Brain microvascular endothelial cell (primary cell): ENCODE results near the gene TCL1A.

Source experiments
- DNase-seq: peaks from one replicate; pipeline ENCODE4 v3.0.0-alpha.2; 2020
- H3K27ac ChIP-seq: fragments of 250-450 bp; sonication (Bioruptor Pico); 2 replicates; pipeline ENCODE4 v1.5.1; 2020; ENCODE audit warnings: mild to moderate bottlenecking, moderate library complexity
- H3K27me3 ChIP-seq: fragments of 250-450 bp; sonication (Bioruptor Pico); replicated peaks from 2 replicates; pipeline ENCODE4 v1.5.1; 2020; ENCODE audit warnings: mild to moderate bottlenecking
- H3K36me3 ChIP-seq: fragments of 250-450 bp; sonication (Bioruptor Pico); replicated peaks from 2 replicates; pipeline ENCODE4 v1.5.1; 2020; ENCODE audit warnings: mild to moderate bottlenecking
- H3K4me3 ChIP-seq: 2 replicates; pipeline ENCODE4 v1.5.1; 2011; ENCODE audit warnings: low read depth, mild to moderate bottlenecking, control low read depth, low read length, moderate library complexity
- in situ Hi-C: cut with HindIII; loops from 2 replicates; pipeline ENCODE4 v1.10.0; 2017; ENCODE audit warnings: low sequenced_read_pairs, low pct_ligation_motif_present
- TF ChIP-seq, protein P1 (sequence below): IDR thresholded peaks from 2 replicates; pipeline ENCODE4 v1.5.1; 2011; ENCODE audit warnings: low read depth, mild to moderate bottlenecking, moderate library complexity, low read length, control low read depth, inconsistent platforms; ENCODE audit errors: missing control alignments

The TCL1A gene

DNA sequence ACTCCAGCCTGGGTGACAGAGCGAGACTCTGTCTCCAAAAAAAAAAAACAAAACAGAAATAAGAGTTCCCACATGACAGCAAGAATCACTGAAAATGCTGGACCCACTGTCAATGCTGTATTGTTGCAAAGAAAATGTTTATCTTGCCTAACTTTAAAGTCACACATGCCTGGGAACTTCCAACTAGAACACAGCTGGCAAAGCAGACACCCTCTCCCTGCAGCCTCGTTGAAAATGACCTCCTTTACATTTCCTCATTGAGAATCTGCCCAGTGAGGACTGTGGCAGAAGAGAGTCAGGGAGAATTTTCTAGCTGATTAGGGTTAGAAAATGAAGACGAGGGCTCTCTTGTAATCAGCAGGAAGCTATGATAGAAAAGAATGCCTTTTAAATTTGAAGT, 42.8 kb upstream of the TCL1A start:
- TF ChIP-seq, protein P1, sequence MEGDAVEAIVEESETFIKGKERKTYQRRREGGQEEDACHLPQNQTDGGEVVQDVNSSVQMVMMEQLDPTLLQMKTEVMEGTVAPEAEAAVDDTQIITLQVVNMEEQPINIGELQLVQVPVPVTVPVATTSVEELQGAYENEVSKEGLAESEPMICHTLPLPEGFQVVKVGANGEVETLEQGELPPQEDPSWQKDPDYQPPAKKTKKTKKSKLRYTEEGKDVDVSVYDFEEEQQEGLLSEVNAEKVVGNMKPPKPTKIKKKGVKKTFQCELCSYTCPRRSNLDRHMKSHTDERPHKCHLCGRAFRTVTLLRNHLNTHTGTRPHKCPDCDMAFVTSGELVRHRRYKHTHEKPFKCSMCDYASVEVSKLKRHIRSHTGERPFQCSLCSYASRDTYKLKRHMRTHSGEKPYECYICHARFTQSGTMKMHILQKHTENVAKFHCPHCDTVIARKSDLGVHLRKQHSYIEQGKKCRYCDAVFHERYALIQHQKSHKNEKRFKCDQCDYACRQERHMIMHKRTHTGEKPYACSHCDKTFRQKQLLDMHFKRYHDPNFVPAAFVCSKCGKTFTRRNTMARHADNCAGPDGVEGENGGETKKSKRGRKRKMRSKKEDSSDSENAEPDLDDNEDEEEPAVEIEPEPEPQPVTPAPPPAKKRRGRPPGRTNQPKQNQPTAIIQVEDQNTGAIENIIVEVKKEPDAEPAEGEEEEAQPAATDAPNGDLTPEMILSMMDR: no peak
- no peak overlapping the region for H3K4me3 ChIP-seq
- no peaks in the 10 kb centered on the region for H3K27me3 ChIP-seq
- in situ Hi-C loops: no loop called here
- no peaks in the 10 kb centered on the region for H3K36me3 ChIP-seq
- H3K27ac ChIP-seq: no peak overlapping the region
- DNase-seq: no peak

DNA sequence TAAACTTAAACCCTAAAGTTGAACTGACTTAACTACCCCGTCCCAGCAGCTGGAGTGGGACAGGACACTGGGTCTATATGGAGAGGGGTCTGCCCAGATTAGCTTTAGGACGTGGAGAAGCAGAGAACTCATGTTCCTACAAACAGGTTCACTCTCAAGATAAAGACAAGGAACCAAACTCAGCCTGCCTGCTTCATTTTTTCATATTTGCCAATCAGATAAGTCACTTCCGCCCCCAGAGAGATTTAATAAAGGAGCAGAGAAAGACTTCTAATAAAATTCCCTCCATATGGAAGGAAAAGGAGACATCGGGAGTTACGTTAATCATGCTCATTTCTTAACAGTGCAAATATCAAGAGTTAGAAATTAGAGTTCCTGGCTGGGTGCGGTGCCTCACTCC, 42.2 kb upstream of the TCL1A start:
- in situ Hi-C loops: no loop called here
- H3K27ac ChIP-seq: no peak overlapping the region
- TF ChIP-seq, protein P1: no peak

DNA sequence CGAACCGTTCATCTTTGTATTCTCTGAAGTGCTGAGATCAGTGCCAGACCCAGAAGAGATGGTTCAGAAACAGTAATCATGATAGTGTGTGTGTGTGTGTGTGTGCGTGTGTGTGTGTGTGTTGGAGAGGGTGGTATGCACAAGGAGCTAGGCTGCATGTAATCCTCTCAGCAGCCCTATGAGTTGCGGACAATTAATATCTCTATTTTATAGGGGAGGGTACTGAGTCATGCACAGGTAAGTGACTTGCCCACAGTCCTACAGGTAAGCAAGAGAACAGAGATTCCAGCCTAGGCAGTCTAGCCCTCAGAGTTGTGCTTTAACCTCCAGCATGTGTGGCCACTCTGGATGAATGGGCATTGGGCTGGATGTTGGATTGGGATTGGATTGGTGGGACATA, 27.9 kb upstream of the TCL1A start:
- Histone ChIP-seq H3K4me3 (no peak overlapping the region), H3K27ac (no peak overlapping the region), H3K27me3 (no peaks in the 10 kb centered on the region), H3K36me3 (no peaks in the 10 kb centered on the region)
- TF ChIP-seq, protein P1: no peak
- no peak for DNase-seq
- in situ Hi-C loops: no loop called here

More for the DNA sequence above, 42.2 kb upstream of the TCL1A start:
- Histone ChIP-seq H3K27me3 (no peaks in the 10 kb centered on the region), H3K4me3 (no peak overlapping the region), H3K36me3 (no peaks in the 10 kb centered on the region)
- no peak for DNase-seq

DNA sequence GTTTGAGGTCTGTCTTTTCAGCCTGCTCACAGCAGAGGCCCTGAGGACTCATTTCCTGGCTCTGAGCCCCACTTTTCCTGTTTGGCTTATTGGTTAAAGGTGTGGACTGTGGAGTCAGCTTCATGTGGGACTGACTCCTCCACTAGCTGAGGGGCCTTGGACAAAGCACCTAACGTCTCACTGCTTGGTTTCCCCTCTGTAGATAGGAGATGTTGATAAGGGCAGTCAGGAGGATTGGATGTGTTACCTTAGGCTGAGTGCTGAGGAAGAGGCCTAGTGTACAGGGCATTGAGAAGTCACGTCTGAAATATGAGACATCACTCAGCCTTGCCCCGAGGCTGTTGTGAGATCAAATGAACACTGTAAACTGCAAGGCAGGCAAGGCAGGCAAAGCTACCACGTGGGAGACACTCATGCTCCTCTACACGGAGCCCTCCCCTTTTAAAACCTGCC, 27.1 kb upstream of the TCL1A start:
- TF ChIP-seq, protein P1: no peak
- in situ Hi-C loops: no loop called here
- no peak overlapping the region for H3K27ac ChIP-seq
- H3K4me3 ChIP-seq: no peak overlapping the region
- no peak for DNase-seq
- H3K27me3 ChIP-seq: no peaks in the 10 kb centered on the region
- no peaks in the 10 kb centered on the region for H3K36me3 ChIP-seq

DNA sequence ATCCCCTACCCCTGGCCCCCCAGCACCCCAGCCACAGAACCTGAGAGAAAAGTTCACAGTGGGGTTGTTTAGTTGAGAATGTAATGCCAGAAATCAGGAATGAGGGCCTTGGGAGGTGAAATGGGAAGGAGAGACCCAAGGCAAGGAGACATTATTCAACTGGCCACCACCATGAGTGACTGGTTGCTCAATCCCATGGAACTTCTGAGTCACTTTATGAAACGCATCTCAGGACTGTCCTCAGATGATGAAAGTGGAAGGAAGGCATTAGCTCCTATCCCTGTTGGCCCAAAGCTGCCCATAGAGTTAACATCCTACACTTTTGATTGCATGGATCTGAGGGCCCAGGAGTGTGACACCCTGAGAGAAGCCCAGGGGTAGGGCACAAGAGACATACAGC, 25.4 kb upstream of the TCL1A start:
- no peaks in the 10 kb centered on the region for H3K27me3 ChIP-seq
- no peaks in the 10 kb centered on the region for H3K36me3 ChIP-seq
- DNase-seq: no peak
- H3K27ac ChIP-seq: no peak overlapping the region
- TF ChIP-seq, protein P1: no peak
- in situ Hi-C loops: no loop called here
- no peak overlapping the region for H3K4me3 ChIP-seq

DNA sequence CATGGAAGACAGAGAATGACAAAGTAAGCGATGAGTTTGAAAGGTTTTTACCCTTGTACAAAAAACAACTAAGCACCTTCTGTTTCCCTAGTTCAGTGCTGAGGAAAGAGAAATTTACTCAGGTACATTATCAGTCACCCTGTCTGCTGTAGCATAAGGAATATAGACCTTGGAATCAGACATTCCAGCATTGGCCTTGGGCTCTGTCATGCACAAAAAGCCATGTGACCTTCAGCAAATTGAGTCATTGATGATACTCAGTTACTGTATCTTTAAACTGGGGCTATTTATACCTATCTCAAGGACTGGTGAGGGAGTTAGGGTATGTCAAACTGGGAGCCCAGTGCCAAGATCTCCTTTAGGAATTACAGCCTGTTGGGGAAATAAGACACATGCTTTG, 19.3 kb upstream of the TCL1A start:
- TF ChIP-seq, protein P1: no peak
- Histone ChIP-seq H3K27me3 (no peaks in the 10 kb centered on the region), H3K27ac (no peak overlapping the region), H3K4me3 (no peak overlapping the region), H3K36me3 (no peaks in the 10 kb centered on the region)
- in situ Hi-C loops: no loop called here
- DNase-seq: no peak
